ENCODE results near the gene CFAP20DC. TPM values are rescaled to one million over a fixed set of nuclear protein-coding genes. Genes with fewer than 3 reads are reported as not detected.

The CFAP20DC gene
- total RNA-seq, 1 experiment from 2014 or later = 4.5 TPM

DNA sequence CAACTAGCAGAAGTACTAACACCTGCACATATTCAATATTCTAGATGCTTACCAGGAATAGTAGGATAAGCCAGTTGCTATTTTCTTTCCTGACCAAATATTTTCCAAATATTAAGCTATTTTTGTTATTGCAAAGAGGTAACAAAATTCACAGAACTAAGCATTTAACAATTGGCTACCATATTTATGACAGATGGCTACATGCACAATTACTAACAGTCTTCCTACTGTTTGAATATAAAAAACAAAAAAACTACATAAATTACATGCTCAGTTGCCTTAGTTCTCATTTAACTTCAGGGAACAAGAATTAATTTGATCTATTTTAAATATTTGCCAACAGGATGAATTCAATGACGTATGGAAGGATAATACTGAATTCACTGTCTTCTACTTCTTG is 36.2 kb downstream of the CFAP20DC start:
- Histone ChIP-seq H3K79me2 (ENCODE audit: insufficient read depth, low read length) (no peaks in the 10 kb centered on the region), H2BK15ac (ENCODE audit: low read depth, low read length) (no peak overlapping the region), H3K14ac (ENCODE audit: insufficient read depth, low read length) (no peak overlapping the region), H2BK12ac (ENCODE audit: insufficient read length, low read depth, low read length) (no peak overlapping the region), H2BK5ac (ENCODE audit: insufficient read length, low read length) (no peak overlapping the region), H2BK20ac (ENCODE audit: low read depth, low read length, poor library complexity, severe bottlenecking) (no peak overlapping the region), H3K18ac (ENCODE audit: insufficient read length, low read depth, low read length) (no peak overlapping the region), H2BK120ac (ENCODE audit: low read depth, low read length, poor library complexity, severe bottlenecking) (no peak overlapping the region), H3K27me3 (ENCODE audit: insufficient read depth, low read length) (no peaks in the 10 kb centered on the region), H3K4ac (ENCODE audit: low read depth, low read length) (no peak overlapping the region), H3K4me1 (ENCODE audit: insufficient read depth, low read length) (no peaks in the 10 kb centered on the region), H3K27ac (ENCODE audit: insufficient read length, low read depth, low read length) (no peak overlapping the region), H3K9me3 (ENCODE audit: control insufficient read depth, low read depth, low read length) (no peaks in the 10 kb centered on the region), H3K23me2 (ENCODE audit: insufficient read length, low read depth, low read length, poor library complexity, severe bottlenecking) (no peaks in the 10 kb centered on the region), H4K5ac (ENCODE audit: insufficient read length, low read depth, low read length) (no peak overlapping the region), H4K8ac (replicated peaks; ENCODE audit: insufficient read length, low read depth, low read length) (no peak overlapping the region), H3K9ac (ENCODE audit: extremely low read depth, insufficient read length, low read length) (no peak overlapping the region), H3K4me2 (ENCODE audit: insufficient read depth, insufficient read length, low read length) (no peak overlapping the region), H4K20me1 (ENCODE audit: control insufficient read depth, insufficient read depth, insufficient read length) (no peaks in the 10 kb centered on the region), H3K23ac (ENCODE audit: insufficient read length, low read depth, low read length) (no peak overlapping the region), H3K79me1 (ENCODE audit: insufficient read depth, low read depth, low read length, poor library complexity, severe bottlenecking) (no peaks in the 10 kb centered on the region), H3T11ph (ENCODE audit: low read length) (no peak overlapping the region), H4K91ac (ENCODE audit: insufficient read length, low read depth, low read length) (no peak overlapping the region), H2AFZ (ENCODE audit: low read length) (no peak overlapping the region), H3K56ac (ENCODE audit: insufficient read length, low read depth, low read length) (no peak overlapping the region), H2AK5ac (ENCODE audit: insufficient read length, low read length) (no peak overlapping the region)
- Mint-ChIP-seq H3K27ac (no peak overlapping the region), H3K9me3 (no peaks in the 10 kb centered on the region; a peak in 1 of 5 replicates), H3K36me3 (ENCODE audit: insufficient read depth in 1 of 3, low read depth in 3 of 3) (no peaks in the 10 kb centered on the region), H3K4me3 (no peak overlapping the region), H3K27me3 (ENCODE audit: low read depth) (no peaks in the 10 kb centered on the region), H3K4me1 (no peaks in the 10 kb centered on the region)
- TF ChIP-seq, protein P1, sequence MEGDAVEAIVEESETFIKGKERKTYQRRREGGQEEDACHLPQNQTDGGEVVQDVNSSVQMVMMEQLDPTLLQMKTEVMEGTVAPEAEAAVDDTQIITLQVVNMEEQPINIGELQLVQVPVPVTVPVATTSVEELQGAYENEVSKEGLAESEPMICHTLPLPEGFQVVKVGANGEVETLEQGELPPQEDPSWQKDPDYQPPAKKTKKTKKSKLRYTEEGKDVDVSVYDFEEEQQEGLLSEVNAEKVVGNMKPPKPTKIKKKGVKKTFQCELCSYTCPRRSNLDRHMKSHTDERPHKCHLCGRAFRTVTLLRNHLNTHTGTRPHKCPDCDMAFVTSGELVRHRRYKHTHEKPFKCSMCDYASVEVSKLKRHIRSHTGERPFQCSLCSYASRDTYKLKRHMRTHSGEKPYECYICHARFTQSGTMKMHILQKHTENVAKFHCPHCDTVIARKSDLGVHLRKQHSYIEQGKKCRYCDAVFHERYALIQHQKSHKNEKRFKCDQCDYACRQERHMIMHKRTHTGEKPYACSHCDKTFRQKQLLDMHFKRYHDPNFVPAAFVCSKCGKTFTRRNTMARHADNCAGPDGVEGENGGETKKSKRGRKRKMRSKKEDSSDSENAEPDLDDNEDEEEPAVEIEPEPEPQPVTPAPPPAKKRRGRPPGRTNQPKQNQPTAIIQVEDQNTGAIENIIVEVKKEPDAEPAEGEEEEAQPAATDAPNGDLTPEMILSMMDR (conservative IDR thresholded peaks at IDR 0.05) = no peak
- no peak for DNase-seq
- WGBS (ENCODE audit: extremely low coverage, insufficient read length, low lambda C conversion rate) = no CpG with 5 or more reads among the region's 1 CpG
